Testis (tissue), 2 donors: ENCODE measurements around the gene ZWILCH.

Source experiments
- CTCF ChIP-seq, 3 experiments: fragments of 450-650 bp in 2 of 3; fragments of 200-600 bp in 1 of 3; sonication (generic) in 1 of 3; IDR thresholded peaks; one replicate each; pipeline ENCODE4 v1.5.1; 2016 to 2019; ENCODE audit warnings: antibody characterized with exemption in 3 of 3, mild to moderate bottlenecking in 2 of 3, moderate library complexity in 1 of 3
- POLR2A ChIP-seq: fragments of 450-650 bp; IDR thresholded peaks from one replicate; pipeline ENCODE4 v1.6.1; 2017; ENCODE audit warnings: antibody characterized with exemption, mild to moderate bottlenecking, moderate library complexity

- TF ChIP-seq CTCF (IDR thresholded peaks at IDR 0.05) (no peak), POLR2A (no peak)
Observed at GRCh38 chr15:66563126-66563525, 58.0 kb downstream of the ZWILCH start.
